Colon (tissue), 2 donors: ENCODE data around the gene CLDN10.
"Not testable (repeated sequence)": the region's sequence is repeated elsewhere in the genome, so short reads cannot be mapped to it uniquely, and the experiment has no call there.

ENCODE experiments used
- FAIRE-seq: peaks from 2 replicates; lab custom pipeline; 2012; peaks lifted over from hg19 to GRCh38; lab: Jason Lieb, UNC
- donor health status: control.
- donor health status: control.

Gene CLDN10

GRCh38 chr13:95541911-95542474 is 10.5 kb upstream of the CLDN10 start:
- FAIRE-seq: no peak

- FAIRE-seq: no peak
Observed at GRCh38 chr13:95544293-95544692, 8.2 kb upstream of the CLDN10 start.

GRCh38 chr13:95546919-95547318 is 5.6 kb upstream of the CLDN10 start:
- FAIRE-seq: no peak

GRCh38 chr13:95547531-95548167 is 4.9 kb upstream of the CLDN10 start:
- no peak for FAIRE-seq

GRCh38 chr13:95552208-95552538 is 347 bp upstream of the CLDN10 start:
- FAIRE-seq: no peak

- no peak for FAIRE-seq
Observed at GRCh38 chr13:95553581-95554385, 1.3 kb downstream of the CLDN10 start.

- no peak for FAIRE-seq
Observed at GRCh38 chr13:95557013-95557412, 4.5 kb downstream of the CLDN10 start.

GRCh38 chr13:95559100-95559499 is 6.6 kb downstream of the CLDN10 start:
- no peak for FAIRE-seq

- FAIRE-seq: no peak
Observed at GRCh38 chr13:95560387-95560786, 7.9 kb downstream of the CLDN10 start.

- FAIRE-seq: no peak
Observed at GRCh38 chr13:95564091-95564490, 11.6 kb downstream of the CLDN10 start.

- FAIRE-seq: no peak
Observed at GRCh38 chr13:95564733-95565291, 12.3 kb downstream of the CLDN10 start.

- not testable (repeated sequence) for FAIRE-seq
Observed at GRCh38 chr13:95565758-95566157, 13.2 kb downstream of the CLDN10 start.

GRCh38 chr13:95568131-95568530 is 15.6 kb downstream of the CLDN10 start:
- no peak for FAIRE-seq

- no peak for FAIRE-seq
Observed at GRCh38 chr13:95570016-95570415, 17.5 kb downstream of the CLDN10 start.

GRCh38 chr13:95571941-95572340 is 19.4 kb downstream of the CLDN10 start:
- no peak for FAIRE-seq

- no peak for FAIRE-seq
Observed at GRCh38 chr13:95573221-95573620, 20.7 kb downstream of the CLDN10 start.

- FAIRE-seq: no peak
Observed at GRCh38 chr13:95579303-95579702, 26.8 kb downstream of the CLDN10 start.

- no peak for FAIRE-seq
Observed at GRCh38 chr13:95585867-95586266, 33.3 kb downstream of the CLDN10 start.

- no peak for FAIRE-seq
Observed at GRCh38 chr13:95588134-95588533, 35.6 kb downstream of the CLDN10 start.

GRCh38 chr13:95588721-95589120 is 36.2 kb downstream of the CLDN10 start:
- FAIRE-seq: no peak

GRCh38 chr13:95593462-95593861 is 40.9 kb downstream of the CLDN10 start:
- FAIRE-seq: no peak

GRCh38 chr13:95596701-95597100 is 44.2 kb downstream of the CLDN10 start:
- no peak for FAIRE-seq

- FAIRE-seq: no peak
Observed at GRCh38 chr13:95601216-95601615, 48.7 kb downstream of the CLDN10 start.
